Measurements from ENCODE around the gene PACSIN2. TPM values are rescaled to one million over a fixed set of nuclear protein-coding genes. Genes with fewer than 3 reads are reported as not detected.
"Not testable (repeated sequence)": the region's sequence is repeated elsewhere in the genome, so short reads cannot be mapped to it uniquely, and the experiment has no call there.

Gene PACSIN2
- total RNA-seq, 1 donor from 2014 or later: 128 TPM

GRCh38 chr22:43000441-43001175 is 14.3 kb downstream of the PACSIN2 start:
- Histone ChIP-seq H3K36me3 (no peaks in the 10 kb centered on the region), H3K4me3 (no peak overlapping the region), H3K4me1 (peaks cover 83% of the 10 kb centered on the region), H3K27me3 (no peaks in the 10 kb centered on the region), H3K27ac (peak overlapping the region; percentile 52), H3K9me3 (no peaks in the 10 kb centered on the region)
- intact Hi-C loops (cut with DNase I): no loop called here
- no peak for ATAC-seq
- no peak for TF ChIP-seq CTCF (IDR thresholded peaks at IDR 0.05)
- no peak for DNase-seq

- peaks cover 82% of the 10 kb centered on the region for H3K4me1 ChIP-seq
- ATAC-seq: no peak
Measured at GRCh38 chr22:42997582-42998090, 17.3 kb downstream of the PACSIN2 start.

GRCh38 chr22:42996646-42997365 is 18.1 kb downstream of the PACSIN2 start:
- H3K27me3 ChIP-seq: no peaks in the 10 kb centered on the region
- no peak overlapping the region for H3K4me3 ChIP-seq
- no peaks in the 10 kb centered on the region for H3K36me3 ChIP-seq
- intact Hi-C loops (cut with DNase I): no loop called here
- DNase-seq (no peak), ATAC-seq (peak; percentile 1)
- peak overlapping the region; percentile 77 for H3K27ac ChIP-seq
- H3K9me3 ChIP-seq: no peaks in the 10 kb centered on the region
- TF ChIP-seq CTCF (IDR thresholded peaks at IDR 0.05): no peak
- peaks cover 75% of the 10 kb centered on the region for H3K4me1 ChIP-seq

More at GRCh38 chr22:42997582-42998090, 17.3 kb downstream of the PACSIN2 start:
- H3K36me3 ChIP-seq: no peaks in the 10 kb centered on the region
- H3K27ac ChIP-seq: peak overlapping the region; percentile 77
- no peaks in the 10 kb centered on the region for H3K9me3 ChIP-seq
- no peaks in the 10 kb centered on the region for H3K27me3 ChIP-seq
- TF ChIP-seq CTCF (IDR thresholded peaks at IDR 0.05): no peak
- DNase-seq: no peak
- intact Hi-C loops (cut with DNase I): no loop called here
- H3K4me3 ChIP-seq: no peak overlapping the region

GRCh38 chr22:42995654-42996053 is 19.3 kb downstream of the PACSIN2 start:
- H3K27me3 ChIP-seq; ATAC-seq; H3K36me3 ChIP-seq; H3K4me3 ChIP-seq; H3K9me3 ChIP-seq; intact Hi-C loops (cut with DNase I); DNase-seq: not testable (repeated sequence)
- Histone ChIP-seq H3K27ac (peak overlapping the region; percentile 77), H3K4me1 (peaks cover 72% of the 10 kb centered on the region)

- intact Hi-C loops (cut with DNase I): no loop called here
- no peak for TF ChIP-seq CTCF (IDR thresholded peaks at IDR 0.05)
Measured at GRCh38 chr22:42994917-42995562, 19.9 kb downstream of the PACSIN2 start.

More at GRCh38 chr22:42994917-42995562, 19.9 kb downstream of the PACSIN2 start:
- no peaks in the 10 kb centered on the region for H3K9me3 ChIP-seq
- H3K27me3 ChIP-seq: no peaks in the 10 kb centered on the region
- peak overlapping the region; percentile 77 for H3K27ac ChIP-seq
- peaks cover 72% of the 10 kb centered on the region for H3K4me1 ChIP-seq
- DNase-seq (no peak), ATAC-seq (peak; percentile 85)
- no peaks in the 10 kb centered on the region for H3K36me3 ChIP-seq
- peak overlapping the region; percentile 33 for H3K4me3 ChIP-seq
